Esophagus squamous epithelium (tissue), 5 donors: ENCODE data around the gene IQCE. TPM values are rescaled to one million over a fixed set of nuclear protein-coding genes. Genes with fewer than 3 reads are reported as not detected.

Source experiments
- DNase-seq: peaks from one replicate; lab custom pipeline; 2025; lab: John Stamatoyannopoulos, UW
- H3K27ac ChIP-seq, 4 donors: fragments of 200-600 bp; sonication (generic); one replicate each; pipeline ENCODE4 v1.5.1; 2016 to 2019; ENCODE audit warnings: mild to moderate bottlenecking in 1 of 4
- H3K27me3 ChIP-seq, 4 donors: fragments of 200-600 bp; sonication (generic); 1 replicate in 3 of 4; 2 replicates in 1 of 4; pipeline versions ENCODE4 v1.5.1 to v1.6.0; 2017 to 2021; ENCODE audit warnings: antibody characterized with exemption in 1 of 4
- H3K36me3 ChIP-seq, 3 donors: fragments of 200-600 bp; sonication (generic); one replicate each; pipeline ENCODE4 v1.5.1; 2016 to 2019
- H3K4me1 ChIP-seq, 3 donors: fragments of 200-600 bp; sonication (generic); one replicate each; pipeline ENCODE4 v1.5.1; 2017 to 2019
- H3K4me3 ChIP-seq, 4 donors: fragments of 200-600 bp; sonication (generic); 1 replicate in 3 of 4; 2 replicates in 1 of 4; pipeline ENCODE4 v1.5.1; 2016 to 2019; ENCODE audit warnings: mild to moderate bottlenecking in 2 of 4, moderate library complexity in 1 of 4
- H3K9me3 ChIP-seq, 3 donors: fragments of 200-600 bp; sonication (generic); one replicate each; pipeline ENCODE4 v1.5.1; 2016 to 2019
- POLR2A ChIP-seq, 4 donors: fragments of 450-650 bp; IDR thresholded peaks; one replicate each; pipeline ENCODE4 v1.6.1; 2017; ENCODE audit warnings: antibody characterized with exemption in 4 of 4, mild to moderate bottlenecking in 4 of 4, moderate library complexity in 3 of 4
- WGBS, 2 donors: methylation state at CpG; one replicate each; pipeline ENCODE4 v1.1.5; 2018; 5-methylcytosine and 5-hydroxymethylcytosine counted together
- intact Hi-C: fragments of 100-400 bp; cut with DNase I; formaldehyde crosslinking; loops from one replicate; pipeline ENCODE4 v1.15.0; 2022
- total RNA-seq, 4 donors: library from RNA; depleted of rRNA; stranded (reverse); fragments of >200 nt; gene quantifications; one replicate each; pipeline ENCODE4 v1.1.0, GENCODE V29; 2016
- TF ChIP-seq, protein P1 (sequence below), 6 experiments: fragments of 450-650 bp in 4 of 6; fragments of 200-600 bp in 2 of 6; sonication (generic) in 2 of 6; IDR thresholded peaks; one replicate each; pipeline ENCODE4 v1.5.1; 2016 to 2019; ENCODE audit warnings: antibody characterized with exemption in 6 of 6, mild to moderate bottlenecking in 4 of 6, moderate library complexity in 4 of 6
- donor health status: DM: yes; HTN: yes; CAD: no.

Gene IQCE
- total RNA-seq, 4 donors from 2014 or later: 4.5 to 10.6 (median 6.3) TPM

DNA sequence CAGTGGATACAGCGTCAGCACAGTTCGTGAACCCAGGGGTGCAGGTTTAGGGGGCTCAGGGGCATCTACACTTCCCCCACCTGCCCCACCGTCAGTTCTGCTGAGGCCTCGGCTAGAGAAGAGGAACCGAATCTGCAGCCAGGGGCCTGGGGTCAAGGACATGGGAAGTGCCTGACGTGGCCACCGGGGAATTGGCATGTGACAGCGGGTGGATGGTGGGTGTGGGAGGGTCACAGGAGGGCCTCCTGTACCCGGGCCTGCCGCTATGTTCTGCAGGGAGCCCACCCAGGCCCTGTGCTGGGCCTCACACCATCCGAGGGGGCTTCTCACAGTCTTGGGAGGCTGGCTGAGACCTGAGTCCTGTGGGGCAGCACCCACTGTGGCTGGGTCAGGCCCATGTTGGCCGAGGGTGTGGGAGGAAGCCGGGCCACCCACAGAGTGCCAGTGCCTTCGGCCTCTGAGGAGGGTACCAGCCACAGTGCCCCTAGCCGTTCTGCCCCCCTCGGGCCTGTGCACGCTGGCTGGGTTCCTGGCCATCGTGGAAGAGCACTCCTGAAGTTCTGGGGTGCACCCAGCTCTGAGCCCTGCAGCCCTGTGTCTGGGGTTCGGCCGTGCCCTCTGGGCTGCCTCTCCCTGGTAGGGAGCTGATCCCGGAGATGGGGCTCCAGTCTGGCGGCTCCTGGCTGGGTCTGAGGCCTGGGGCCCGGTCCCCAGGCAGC lies 78.9 kb downstream of the IQCE start:
- WGBS, 2 donors: 81% methylated on average over 5 of the region's 23 CpGs; no CpG with 5 or more reads in 1 of the 2 donors
- intact Hi-C loops: no loop called here
- DNase-seq: peak; percentile 38
- H3K4me1 ChIP-seq: peaks cover 49 to 99% (median 57%) of the 10 kb centered on the region in 3 donors
- TF ChIP-seq, protein P1, sequence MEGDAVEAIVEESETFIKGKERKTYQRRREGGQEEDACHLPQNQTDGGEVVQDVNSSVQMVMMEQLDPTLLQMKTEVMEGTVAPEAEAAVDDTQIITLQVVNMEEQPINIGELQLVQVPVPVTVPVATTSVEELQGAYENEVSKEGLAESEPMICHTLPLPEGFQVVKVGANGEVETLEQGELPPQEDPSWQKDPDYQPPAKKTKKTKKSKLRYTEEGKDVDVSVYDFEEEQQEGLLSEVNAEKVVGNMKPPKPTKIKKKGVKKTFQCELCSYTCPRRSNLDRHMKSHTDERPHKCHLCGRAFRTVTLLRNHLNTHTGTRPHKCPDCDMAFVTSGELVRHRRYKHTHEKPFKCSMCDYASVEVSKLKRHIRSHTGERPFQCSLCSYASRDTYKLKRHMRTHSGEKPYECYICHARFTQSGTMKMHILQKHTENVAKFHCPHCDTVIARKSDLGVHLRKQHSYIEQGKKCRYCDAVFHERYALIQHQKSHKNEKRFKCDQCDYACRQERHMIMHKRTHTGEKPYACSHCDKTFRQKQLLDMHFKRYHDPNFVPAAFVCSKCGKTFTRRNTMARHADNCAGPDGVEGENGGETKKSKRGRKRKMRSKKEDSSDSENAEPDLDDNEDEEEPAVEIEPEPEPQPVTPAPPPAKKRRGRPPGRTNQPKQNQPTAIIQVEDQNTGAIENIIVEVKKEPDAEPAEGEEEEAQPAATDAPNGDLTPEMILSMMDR (IDR thresholded peaks at IDR 0.05): no peak
- TF ChIP-seq POLR2A (IDR thresholded peaks at IDR 0.05): peak in 1 of 4 donors; percentile 7
- H3K27me3 ChIP-seq: no peaks in the 10 kb centered on the region
- no peaks in the 10 kb centered on the region for H3K36me3 ChIP-seq
- no peaks in the 10 kb centered on the region for H3K9me3 ChIP-seq
- H3K4me3 ChIP-seq: no peak overlapping the region
- peak overlapping the region in 3 of 4 donors; percentile 40 to 71 (median 65) for H3K27ac ChIP-seq

DNA sequence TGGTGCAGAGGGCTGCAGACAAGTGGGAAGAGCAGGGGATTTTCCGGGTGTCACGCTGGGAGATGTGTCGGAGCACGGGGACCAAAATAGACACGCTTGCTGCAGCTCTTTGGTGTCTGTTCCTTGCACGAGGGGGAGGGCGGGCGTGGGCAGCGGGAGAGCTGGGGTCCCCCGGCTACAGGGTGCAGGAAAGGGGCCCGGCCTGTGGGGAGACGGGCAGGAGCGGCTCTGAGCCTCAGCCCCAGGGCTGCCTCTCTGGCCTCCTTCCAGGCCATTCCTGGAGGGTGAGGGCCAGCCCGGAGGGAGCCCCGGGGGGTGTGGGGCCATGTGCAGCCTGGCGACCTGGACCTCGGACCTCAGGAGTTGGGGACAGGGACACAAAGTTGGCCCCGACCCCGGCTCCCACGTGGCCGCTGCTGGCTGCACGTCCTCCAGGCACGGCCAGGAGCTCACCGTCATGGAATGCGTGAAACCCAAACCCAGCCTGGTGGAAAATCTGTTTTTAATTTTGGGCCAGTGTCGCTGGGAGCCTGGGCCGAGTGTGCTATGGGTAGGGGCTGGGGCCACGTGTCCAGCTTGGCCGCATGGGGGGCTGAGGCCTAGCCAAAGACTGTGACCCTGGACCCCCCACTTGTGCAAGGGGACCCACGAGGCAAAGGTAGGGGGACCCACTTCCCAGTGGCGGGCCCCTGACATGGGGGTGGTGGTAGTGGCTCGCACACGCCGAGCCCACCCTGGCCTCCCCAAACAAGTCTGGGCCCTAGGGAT lies 79.6 kb downstream of the IQCE start:
- TF ChIP-seq, protein P1 (IDR thresholded peaks at IDR 0.05): no peak
- no peak for TF ChIP-seq POLR2A (IDR thresholded peaks at IDR 0.05)
- Histone ChIP-seq H3K4me1 (peaks cover 42 to 94% (median 54%) of the 10 kb centered on the region in 3 donors), H3K9me3 (no peaks in the 10 kb centered on the region), H3K36me3 (no peaks in the 10 kb centered on the region), H3K27ac (peak overlapping the region in 3 of 4 donors; percentile 1 to 67 (median 65)), H3K4me3 (no peak overlapping the region), H3K27me3 (no peaks in the 10 kb centered on the region)
- intact Hi-C loops: no loop called here
- DNase-seq: no peak
- 60% methylated on average over 1 of the region's 34 CpGs; no CpG with 5 or more reads in 1 of the 2 donors for WGBS, 2 donors

DNA sequence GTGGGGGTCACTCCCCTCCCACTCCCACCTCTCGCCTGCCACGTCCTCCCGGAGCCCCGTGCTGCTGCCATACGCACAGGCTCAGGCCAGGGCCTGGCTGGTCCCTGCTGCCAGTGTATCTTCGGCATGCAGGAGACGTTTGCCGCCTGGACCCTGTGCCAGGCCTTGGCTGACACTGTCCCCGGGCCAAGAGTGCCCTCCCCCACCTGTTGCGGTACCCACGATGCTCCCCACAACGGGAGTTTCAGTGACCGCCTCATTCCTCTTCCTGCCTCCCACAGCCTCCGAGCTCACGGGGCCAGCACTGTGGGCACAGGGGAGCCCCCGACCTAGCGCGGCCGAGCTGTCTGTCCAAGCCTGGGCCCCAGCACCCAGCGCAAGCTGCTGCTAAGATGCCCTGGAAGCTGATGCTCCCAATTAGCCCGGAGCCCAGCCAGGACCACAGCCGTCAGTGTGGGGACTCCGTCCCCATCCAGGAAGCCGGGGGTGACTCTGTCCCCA lies 80.5 kb downstream of the IQCE start:
- intact Hi-C loops: no loop called here
- TF ChIP-seq POLR2A (IDR thresholded peaks at IDR 0.05): no peak
- TF ChIP-seq, protein P1 (IDR thresholded peaks at IDR 0.05): no peak
- no peak overlapping the region for H3K4me3 ChIP-seq
- H3K27me3 ChIP-seq: no peaks in the 10 kb centered on the region
- H3K4me1 ChIP-seq: peaks cover 36 to 94% (median 54%) of the 10 kb centered on the region in 3 donors
- peak overlapping the region in 2 of 4 donors; percentile 14 to 65 for H3K27ac ChIP-seq
- no peaks in the 10 kb centered on the region for H3K36me3 ChIP-seq
- H3K9me3 ChIP-seq: no peaks in the 10 kb centered on the region
- no peak for DNase-seq
- 88 to 89% methylated on average over 3 to 6 of the region's 24 CpGs for WGBS, 2 donors

DNA sequence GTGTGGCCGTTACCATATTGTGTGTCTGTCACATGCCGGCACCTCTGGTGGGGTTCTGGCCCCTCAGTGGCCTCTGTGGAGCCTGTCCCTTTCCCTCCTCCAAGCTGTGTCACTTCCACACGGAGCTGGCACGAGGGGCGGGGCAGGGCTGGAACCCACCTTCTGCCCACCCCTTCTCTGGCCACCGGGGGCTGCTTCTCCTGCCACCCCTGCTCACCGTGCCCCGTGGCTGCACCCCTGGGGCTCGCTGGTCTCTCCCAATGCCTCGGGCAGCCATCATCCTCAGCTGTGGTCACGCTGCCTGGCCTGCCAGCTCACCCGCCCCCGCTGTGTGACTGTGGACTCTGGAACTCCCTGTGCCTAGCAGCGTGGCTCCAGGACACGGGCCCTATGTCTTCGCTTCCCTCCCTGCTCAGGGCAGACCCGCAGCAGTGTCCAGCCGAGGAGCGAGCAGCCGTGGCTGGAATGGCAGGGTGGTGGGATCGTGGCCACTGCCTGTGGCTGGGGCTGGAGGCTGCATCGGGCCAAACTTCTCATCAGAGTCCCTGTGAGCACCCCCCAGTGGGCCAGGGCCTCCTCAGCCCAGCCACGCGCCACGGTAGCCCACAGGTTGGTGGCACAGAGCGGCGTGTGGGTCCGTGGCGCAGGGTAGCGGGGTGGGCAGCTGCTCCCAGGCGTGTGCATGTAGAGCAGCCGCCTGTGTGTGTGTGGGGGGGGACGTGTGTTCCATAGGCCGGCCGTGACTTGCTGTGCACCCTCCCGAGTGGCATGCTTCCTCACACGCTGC lies 81.1 kb downstream of the IQCE start:
- peaks cover 36 to 94% (median 55%) of the 10 kb centered on the region in 3 donors for H3K4me1 ChIP-seq
- intact Hi-C loops: no loop called here
- peak overlapping the region in 1 of 4 donors; percentile 74 for H3K27ac ChIP-seq
- no peak for DNase-seq
- no peak overlapping the region for H3K4me3 ChIP-seq
- H3K9me3 ChIP-seq: no peaks in the 10 kb centered on the region
- WGBS, 2 donors: 66 to 79% methylated on average over 9 to 12 of the region's 37 CpGs
- no peaks in the 10 kb centered on the region for H3K36me3 ChIP-seq
- no peaks in the 10 kb centered on the region for H3K27me3 ChIP-seq
- TF ChIP-seq POLR2A (IDR thresholded peaks at IDR 0.05): no peak
- TF ChIP-seq, protein P1 (IDR thresholded peaks at IDR 0.05): no peak
